Medulla oblongata (tissue), 1 donor: ENCODE measurements around the gene FADS6.

Experiments
- DNase-seq: peaks from one replicate; pipeline ENCODE4 v3.0.0-alpha.2; 2015; ENCODE audit errors: extremely low spot score

FADS6 gene

DNA sequence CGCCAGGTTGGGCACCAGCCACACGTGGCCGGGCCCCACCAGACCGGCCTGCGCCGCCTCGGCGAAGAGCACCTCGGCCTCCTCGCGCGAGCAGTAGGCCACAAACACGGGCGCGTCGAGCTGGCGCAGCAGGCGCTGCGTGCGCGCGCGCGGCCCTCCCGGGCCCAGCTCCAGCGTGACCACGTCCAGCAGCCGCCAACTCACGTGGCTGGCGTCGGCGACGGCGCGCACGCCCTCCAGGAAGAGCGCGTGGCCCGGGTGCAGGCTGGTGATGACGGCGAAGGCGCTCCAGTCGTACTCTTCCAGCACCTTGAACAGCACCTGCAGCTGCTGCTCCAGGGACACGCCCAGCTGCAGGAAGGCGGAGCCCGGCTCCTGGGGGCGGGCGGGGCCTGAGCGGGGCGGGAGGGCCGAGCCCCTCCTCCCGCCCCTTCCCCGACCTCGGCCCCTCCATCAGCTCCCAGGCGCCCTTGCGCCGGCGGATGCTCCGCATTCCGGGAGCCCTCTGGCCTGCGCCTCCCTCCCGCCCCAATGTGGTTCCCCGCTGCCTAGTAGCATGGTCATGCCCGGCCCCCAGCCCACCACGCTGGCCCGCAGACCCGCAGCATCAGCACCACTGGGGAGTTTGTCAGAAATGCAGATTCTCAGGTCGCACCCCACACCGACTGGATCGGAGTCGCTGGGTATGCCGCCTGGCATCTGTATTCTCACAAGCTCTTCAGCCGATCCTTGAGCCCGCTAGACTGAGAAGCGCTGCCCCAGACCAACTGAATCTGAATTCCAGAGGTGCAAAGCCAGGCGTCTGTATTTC, 41.0 kb downstream of the FADS6 start:
- DNase-seq = no peak

DNA sequence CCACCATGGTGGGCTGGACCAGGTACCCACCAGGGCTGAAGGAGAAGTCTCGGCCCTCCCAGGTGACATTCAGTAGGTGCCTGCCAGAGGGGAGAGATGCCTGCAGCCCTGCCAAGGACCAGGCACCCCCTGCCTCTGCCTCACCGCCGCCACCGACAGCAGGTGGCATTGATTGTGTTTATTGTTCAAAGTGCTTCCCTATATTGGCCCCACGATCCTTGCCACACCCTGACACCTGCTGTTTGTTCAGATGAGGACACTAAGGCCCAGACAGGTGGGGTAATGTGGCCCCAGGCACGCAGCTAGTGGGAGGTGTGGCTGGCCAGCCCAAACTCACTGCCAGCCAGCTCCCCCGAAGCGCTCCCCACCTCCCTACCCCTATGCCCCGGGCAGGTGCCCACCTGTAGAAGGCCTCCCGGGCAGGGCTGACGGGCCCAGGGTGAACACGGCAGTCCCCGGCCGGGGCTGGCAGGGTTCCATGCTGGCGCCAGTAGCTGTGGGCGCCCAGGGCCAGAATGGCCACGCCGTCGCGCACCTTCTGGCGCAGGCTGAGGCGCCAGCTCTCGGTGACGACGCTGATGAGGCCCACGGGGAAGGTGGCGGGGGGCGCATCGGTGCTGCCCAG, 41.7 kb downstream of the FADS6 start:
- DNase-seq = no peak

DNA sequence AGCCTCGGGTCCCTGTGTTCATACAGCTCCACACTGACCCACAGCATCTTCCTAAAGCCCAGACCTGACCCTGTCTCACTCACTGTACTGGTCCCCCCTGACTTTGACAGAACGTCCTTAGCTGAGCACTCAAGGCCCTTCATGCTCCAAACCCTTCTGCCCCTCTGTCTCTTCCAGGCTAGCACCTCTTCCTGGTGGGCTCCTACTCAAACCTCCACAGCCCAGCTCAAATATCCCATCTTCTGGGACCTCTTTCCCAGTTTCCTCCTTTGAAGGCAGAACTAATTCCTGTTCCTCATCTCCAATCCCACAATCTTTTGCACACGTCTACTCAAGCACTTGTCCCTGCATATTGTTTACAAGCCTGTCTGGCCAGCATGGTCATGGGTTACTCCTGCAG, 42.5 kb downstream of the FADS6 start:
- DNase-seq = no peak

DNA sequence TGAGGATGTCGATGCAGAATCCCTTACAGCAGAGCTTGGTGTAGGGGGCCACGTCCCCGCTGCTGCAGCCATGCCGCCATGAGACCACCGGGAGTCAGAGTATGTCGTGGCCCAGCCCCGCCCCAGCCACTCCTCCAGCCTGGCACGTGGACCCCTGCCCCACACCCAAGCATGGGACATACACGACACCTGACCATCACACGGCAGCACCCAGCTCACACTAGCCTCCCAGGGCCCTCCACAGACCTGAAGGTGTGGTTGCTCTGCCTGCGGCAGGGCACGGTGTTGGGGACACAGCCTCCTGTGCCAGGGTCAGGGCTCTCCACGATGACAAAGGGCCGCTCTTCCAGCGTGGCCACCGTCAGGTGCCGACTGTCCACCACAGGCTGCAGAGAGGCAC, 43.1 kb downstream of the FADS6 start:
- no peak for DNase-seq

DNA sequence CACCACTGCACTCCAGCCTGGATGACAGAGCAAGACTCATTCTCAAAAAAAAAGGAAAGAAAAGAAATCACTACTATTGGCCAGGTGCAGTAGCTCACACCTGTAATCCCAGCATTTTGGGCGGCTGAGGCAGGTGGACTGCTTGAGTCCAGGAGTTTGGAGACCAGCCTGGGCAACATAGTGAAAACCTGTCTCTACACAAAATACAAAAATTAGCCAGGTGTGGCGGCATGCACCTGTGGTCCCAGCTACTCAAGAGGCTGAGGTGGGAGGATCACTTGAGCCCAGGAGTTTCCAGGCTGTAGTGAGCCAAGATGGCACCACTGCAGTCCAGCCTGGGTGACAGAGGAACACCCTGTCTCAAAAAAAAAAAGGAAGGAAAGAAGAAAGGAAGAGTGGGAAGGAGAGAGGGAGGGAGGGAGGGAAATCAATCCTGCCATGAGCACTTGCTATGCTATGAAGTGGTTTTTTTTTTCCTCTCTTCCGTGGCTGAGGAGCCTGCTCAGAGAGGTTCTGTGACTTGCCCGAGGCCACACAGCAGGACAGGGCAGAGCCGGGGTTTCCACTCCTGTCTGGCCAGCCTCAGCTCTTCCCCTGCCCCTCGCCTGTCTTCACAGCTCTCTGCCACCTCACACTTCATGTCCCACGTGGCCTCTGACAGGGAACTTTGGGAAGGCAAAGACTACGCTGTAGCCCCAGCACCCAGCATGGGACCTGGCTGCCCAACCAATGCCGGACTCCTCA, 44.6 kb downstream of the FADS6 start:
- DNase-seq = no peak

DNA sequence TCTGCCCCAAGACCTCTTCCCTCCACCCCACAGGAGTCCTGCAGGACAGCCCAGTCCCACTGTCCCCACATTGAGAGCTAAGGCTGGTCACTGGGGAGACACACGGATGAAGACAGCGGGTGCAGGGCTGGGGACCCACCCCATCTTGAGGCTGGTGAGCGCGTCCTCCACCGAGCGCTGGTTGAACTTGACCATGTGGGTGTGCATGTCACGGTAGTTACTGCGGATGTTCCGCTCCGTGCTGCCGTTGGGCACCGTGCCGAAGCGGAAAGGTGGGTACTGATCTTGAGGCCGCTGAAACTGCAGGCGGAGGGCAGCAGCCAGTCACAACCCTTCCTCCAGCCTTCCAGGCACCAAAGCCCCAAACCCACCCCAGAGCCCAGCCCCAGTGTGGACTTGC, 46.8 kb downstream of the FADS6 start:
- no peak for DNase-seq

DNA sequence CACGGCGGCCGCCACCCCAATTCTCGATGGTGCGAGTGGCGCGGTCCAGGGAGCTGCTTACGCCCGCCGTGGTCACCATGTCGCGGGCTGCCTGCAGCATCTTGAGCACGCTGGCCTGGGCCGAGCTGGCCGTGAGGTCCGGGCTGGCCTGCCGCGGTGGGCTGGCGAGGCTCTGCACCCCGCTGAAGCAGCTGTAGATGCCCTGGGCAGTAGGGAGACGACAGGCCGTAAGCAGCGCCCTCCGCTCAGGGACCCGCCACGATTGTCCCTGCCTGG, 50.1 kb downstream of the FADS6 start:
- DNase-seq = no peak

DNA sequence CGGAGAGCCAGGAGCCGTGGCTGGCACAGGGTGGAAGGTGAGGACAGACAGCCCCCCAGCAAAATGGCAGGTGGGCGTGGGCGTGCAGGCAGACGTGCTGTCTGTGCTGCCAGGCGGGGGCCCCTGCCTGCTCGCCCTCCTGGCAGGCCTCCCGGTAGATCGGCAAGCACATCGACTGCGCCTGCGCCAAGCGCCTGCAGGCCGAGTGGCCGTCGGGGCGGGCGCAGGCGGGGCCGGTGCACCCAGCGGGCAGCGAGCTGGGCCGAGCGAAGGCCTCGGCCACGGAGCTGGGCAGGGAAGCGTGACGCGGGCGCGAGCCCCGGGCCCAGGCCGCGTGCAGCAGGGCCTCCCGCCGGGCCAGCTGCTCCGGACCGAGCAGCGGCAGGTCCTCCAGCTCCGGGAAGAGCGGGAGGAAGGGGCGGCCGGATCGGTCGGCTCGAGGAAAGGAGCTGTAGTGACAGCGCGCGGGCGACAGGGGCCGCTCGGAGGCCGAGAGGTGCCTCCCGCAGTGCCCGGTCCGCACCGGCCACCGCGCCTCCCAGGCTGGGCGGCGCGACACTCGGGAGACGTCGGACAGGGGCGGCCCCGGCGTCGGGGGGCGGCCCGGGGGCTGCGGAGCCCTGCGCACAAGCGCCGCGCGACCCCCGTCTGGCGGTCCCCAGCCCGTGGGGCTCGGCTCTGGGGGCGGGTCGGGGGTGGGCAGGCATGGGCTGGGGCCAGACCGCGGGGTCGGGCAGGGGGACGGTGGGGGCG, 50.7 kb downstream of the FADS6 start:
- DNase-seq = peak; percentile 82

DNA sequence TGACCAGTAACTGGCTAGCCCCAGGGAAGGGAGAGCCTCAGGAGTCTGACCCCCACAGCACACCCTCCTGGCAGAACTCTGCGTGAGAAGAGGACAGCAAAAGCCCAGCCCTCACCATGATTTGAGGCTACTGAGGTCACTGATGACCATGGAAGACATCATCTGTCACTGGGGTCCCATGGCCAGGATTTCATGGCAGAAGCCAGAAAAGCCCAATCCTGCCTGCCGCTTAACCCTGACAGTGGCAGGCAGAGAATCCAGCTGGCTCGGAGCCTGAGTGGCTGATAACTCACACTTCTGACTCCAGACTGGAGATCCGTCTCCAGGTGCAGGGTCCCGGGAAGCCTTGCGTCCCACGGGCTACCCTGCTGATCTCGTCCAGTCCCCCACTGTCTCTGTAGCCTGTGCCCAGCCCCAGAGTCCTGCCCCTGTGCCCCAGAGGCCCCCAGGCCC, 51.3 kb downstream of the FADS6 start:
- peak; percentile 31 for DNase-seq

DNA sequence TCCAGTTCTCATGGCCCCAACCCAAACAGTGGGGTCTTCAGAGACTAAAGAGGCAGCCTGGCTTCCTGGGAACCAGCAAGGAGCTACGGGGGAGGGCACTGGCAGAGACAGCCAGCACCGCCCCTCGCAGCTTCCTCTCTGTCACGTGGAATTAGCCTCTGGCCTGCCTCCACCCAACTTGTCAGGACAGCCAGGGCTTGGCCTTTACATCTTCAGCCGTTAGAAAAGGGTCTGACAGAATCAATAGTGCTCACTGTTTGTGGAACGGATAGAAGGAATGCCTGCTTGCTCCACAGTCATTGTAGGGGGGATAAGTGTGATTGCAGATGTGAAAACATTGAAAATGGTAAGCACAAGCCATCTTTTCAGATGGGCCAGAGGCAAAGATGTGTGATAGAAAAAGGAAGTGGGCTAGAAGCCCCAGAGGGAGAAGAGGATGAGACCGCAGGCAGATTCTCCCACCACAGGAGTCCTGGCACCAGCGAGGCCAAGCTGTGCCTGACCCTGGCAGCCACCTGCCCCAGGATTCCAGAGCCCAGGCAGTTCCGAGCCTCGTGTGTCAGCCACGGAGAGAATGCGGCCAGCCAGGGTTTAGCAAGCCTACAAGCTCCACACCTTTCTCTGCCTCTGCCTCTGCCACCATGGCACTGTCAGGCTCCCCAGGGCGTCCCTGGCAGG, 52.3 kb downstream of the FADS6 start:
- peak; percentile 89 for DNase-seq

DNA sequence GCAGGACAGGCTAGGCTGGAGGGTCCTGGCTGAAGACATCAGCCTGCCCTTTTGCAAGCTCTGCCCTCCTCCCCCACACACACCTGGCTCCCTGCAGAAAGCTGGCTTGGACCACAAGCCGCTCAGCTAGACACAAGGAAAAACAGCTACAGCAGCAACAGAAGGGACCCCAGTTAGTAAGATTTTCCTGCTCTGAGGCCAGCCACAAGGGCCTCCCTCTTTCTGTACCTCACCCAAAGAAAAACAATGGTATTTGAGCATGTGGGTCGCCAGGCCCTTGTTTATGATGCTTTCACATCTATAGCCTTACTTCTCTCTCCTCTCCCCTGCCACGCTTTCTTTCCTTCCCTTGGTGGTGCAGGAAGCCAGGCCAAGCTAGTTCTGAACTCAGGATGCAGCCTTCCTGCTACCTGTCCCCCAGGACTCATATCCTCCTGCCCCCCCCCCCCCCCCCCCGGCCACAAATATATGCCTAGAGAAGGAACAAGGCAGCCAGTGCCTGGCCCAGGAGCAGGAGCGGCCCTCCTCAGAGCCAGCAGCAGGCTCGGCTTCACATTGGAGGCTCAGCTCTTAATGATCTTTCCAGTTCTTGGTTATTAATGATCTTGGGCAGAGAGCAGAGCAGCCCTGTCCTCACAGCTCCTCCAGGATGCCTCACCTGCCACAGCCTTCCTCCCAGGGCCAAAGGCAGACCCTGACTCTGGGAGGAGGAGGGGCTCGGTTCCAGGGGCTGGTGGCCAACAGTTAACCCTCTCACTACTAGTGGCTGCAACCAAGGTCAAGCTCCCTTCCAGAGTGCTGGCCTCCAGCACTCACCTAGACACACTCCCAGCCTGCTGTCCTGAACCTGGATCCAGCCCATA, 53.2 kb downstream of the FADS6 start:
- DNase-seq = no peak

DNA sequence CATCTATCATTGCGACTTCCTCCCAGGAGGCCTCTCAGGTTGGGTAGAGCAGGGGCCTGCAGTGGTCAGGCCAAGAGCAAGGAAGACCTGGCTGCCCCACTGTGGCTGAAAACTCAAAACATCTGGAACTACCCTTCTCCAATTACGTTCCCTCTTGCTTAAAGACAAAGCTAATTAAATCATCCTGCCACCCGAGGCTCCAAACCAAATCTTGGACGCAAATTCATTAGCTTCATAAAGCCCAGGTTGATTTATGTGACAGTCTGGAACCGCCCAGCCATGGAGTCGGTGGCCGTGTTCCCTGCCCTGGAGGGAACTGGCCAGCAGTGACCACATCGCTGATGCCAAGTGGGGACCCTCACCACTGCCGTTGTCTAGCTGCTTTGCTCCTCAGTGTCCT, 55.2 kb downstream of the FADS6 start:
- DNase-seq = no peak

DNA sequence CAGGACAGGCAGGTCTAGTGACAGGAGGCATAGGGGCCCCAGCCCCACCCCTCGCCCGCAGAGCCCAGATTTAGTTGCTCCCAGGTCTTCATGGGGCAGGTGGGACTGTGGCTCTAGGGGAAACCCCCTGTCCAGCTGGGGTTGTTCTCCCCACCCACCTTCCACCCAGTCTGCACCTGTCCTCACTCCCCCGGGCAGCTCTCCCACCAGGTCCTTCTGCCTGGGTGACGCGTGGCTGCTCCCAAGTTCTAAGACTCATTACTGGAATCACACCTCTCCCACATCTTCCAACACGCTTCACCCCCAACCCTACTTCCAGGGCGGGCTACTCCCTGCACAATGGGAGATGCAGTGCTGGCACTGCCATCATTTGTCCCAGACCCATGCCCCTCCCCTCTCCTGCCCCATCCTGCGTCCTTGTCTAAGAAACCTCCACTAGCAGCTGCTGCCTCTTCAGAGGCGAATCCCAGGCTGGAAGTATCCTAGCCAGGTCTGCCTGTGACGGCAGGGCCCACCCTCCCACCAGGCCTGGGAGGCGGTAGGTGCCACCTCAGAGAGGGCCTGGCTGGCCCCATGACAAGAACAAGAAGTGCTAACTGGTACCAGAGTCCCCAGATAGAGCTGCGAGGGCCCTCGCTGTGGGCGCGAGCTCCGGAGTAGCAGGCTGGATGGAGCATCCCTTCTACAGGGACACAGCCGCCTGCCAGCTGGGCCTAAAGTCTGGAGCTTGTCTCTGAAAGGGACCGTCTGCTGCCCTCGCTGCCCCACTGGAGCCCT, 56.6 kb downstream of the FADS6 start:
- no peak for DNase-seq

DNA sequence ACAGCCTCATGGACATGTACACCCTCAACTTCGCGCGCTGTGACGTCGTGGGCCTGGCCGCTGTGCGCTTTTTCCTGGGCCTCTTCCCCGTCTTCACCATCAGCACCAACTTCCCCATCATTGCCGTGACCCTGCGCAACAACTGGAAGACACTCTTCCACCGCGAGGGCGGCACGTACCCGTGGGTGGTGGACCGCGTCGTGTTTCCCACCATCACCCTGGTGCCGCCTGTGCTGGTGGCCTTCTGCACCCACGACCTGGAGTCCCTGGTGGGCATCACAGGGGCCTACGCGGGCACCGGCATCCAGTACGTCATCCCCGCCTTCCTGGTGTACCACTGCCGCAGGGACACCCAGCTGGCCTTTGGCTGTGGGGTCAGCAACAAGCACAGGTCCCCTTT, 57.2 kb downstream of the FADS6 start:
- DNase-seq = no peak

DNA sequence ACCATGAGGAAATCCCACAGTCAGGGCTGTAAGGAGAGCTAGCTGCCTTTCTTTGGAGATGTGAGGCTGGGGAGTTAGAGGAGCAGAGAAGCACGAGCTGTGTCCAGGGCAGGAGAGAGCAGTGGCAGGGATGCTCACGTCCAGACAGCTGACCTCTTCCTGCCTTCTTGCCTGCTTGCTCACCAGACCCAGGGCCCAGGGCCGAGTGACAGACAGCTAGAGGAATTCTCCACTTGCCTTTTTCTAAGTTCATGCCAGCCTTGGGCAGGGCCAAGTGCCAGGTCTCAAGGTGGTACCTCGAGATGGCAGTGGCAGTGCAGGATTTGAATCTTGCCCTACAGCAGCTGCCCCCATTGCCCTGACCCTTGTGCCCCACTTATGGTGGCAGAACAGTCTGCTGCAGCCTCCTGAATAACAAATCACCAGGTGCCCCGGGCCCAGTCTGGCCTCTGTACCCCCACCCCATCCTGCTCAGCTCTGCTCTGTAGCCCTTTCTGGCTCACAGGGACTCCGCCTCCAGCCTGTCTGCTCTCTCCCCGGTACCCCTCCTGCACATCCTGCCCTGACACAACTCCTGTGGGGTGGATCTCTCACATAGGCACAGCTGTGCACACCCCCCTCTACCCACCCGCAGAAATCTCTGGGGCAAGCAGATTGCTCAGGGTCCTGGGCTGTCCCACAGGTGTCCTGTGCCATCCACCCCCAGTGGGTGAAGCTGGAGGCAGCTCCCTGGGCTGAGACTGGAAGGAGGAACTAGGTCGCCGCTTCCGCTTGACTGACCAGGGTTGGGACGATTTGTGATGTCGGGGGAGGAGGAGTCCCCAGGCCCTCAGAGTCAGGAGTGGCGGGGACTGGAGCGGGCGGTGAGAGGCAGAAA, 59.7 kb downstream of the FADS6 start:
- DNase-seq = peak; percentile 75

DNA sequence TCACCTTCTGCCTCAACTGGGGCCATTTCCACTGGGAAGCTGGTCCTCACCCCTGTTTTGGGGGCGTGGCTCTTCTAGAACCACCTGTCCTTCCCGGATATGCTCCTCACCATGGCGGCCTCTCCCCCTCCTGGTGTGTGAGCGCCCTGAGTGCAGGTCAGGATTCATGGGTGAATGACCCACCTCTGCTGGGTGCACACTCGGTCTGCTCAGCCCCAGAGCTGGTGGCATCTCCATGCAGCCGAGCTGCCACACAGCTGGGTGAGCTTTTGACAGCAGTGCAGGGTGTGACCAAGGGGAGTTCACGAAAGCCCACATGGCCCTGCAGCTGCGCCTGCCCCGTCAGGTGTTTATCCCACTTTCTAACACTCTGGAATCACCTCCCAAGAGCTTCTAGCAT, 61.0 kb downstream of the FADS6 start:
- DNase-seq = no peak

DNA sequence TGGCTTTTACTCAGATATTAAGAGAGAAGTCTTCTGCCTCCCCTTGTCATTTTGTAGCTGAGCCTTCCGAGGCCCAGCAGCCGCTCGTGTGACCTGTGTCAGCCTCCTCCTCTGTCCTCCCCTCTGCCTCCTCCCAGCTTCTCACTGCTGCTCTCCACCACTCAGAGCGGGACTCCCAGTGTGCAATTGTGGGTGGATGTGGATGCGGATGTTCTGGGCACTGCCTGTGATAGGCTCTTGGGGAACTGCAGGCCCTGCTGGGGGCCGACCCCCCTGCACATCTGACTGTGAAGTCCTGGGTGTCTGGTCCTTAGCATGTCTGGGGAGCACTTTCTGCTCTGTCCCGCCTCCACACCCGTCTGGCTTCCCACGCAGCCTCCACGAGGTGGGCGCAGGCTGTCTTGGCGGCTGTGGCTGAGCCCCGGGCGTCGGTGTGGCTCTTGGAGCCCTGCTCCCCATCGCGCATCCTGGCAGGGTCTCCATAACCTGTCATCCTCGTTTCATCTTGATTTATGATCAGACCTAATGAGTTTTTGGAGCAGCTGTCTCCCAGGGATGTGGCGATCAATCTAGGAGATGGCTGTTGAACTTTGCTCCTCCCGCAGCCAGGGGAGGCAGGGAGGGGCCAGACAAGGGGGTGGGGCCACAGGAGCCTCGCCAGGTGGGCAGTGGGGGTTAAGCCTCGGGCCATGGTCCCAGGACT, 61.8 kb downstream of the FADS6 start:
- no peak for DNase-seq

DNA sequence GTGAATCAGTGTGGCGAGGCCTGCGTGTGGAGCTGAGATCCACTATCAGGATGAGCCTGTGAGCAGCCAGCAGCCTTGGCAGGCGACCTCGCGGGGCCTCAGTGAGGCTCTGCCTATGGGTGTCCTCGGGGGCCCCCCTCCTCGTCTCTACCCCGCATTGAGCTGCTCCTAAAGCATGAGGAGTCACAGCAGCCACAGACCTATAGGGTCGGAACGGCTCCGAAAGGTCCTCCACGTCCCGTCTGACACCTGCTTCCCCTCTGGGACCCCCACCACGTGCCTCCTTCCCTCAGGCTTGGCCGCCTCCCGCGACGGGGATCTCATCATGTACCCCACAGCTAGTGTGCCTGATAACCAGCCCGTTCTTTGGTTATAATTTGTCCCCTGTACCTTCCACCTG, 62.6 kb downstream of the FADS6 start:
- DNase-seq = no peak
